ENCODE measurements around the gene MGMT. TPM values are rescaled to one million over a fixed set of nuclear protein-coding genes. Genes with fewer than 3 reads are reported as not detected.

MGMT gene
- polyA plus RNA-seq, 1 of the 3 experiments (the other 2 are of a cell fraction) = 10.8 TPM

DNA sequence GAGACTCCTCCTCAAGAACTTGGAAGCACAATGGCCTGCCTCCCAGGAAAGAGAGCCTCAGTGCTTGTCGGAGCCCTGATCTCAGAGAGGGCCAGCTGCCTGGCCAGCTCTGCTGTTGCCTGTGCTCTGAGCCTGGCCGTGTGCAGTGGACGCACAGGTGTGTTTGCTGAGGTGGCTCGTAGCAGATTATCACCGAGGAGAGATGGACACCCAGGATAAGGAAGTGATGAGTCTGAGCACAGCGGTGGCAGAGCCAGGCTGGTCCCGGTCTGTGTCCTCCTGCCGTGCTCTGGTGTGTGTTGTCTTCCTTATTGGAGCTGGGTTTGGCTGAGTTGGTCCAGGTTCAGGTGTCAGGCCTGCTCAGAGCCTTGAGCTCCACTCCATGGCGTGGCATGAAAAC lies 288.6 kb downstream of the MGMT start:
- no peaks in the 10 kb centered on the region for H3K36me3 ChIP-seq (replicated peaks in 1 of 2; ENCODE audit: control insufficient read depth in 1 of 2, insufficient read depth in 2 of 2, low read length in 1 of 2)
- no peaks in the 10 kb centered on the region; a peak in 1 of 4 replicates for H3K4me1 ChIP-seq (ENCODE audit: control insufficient read depth in 1 of 2, insufficient read depth in 2 of 2, low read depth in 1 of 2, low read length in 1 of 2)
- H3K27ac ChIP-seq (ENCODE audit: low read depth in 2 of 2, low read length in 1 of 2) = no peak overlapping the region
- H3K9me3 ChIP-seq = 0 out of 2 replicates have a peak, but pooled peaks cover 24% of the 10 kb centered on the region
- H2AFZ ChIP-seq (ENCODE audit: low read depth) = no peak overlapping the region
- no peaks in the 10 kb centered on the region for H3K27me3 ChIP-seq (ENCODE audit: insufficient read depth)
- H3K9me2 ChIP-seq = no peaks in the 10 kb centered on the region
- WGBS (ENCODE audit: low lambda C conversion rate) = 48% methylated on average over 6 of the region's 9 CpGs
- POLR2A ChIA-PET = no interaction called here
- TF ChIP-seq CHD2 (IDR thresholded peaks at IDR 0.05; ENCODE audit: low read length, partially characterized antibody) = no peak
- TF ChIP-seq, protein P1, sequence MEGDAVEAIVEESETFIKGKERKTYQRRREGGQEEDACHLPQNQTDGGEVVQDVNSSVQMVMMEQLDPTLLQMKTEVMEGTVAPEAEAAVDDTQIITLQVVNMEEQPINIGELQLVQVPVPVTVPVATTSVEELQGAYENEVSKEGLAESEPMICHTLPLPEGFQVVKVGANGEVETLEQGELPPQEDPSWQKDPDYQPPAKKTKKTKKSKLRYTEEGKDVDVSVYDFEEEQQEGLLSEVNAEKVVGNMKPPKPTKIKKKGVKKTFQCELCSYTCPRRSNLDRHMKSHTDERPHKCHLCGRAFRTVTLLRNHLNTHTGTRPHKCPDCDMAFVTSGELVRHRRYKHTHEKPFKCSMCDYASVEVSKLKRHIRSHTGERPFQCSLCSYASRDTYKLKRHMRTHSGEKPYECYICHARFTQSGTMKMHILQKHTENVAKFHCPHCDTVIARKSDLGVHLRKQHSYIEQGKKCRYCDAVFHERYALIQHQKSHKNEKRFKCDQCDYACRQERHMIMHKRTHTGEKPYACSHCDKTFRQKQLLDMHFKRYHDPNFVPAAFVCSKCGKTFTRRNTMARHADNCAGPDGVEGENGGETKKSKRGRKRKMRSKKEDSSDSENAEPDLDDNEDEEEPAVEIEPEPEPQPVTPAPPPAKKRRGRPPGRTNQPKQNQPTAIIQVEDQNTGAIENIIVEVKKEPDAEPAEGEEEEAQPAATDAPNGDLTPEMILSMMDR (IDR thresholded peaks at IDR 0.05) = no peak
- TF ChIP-seq SIN3A (IDR thresholded peaks at IDR 0.05; ENCODE audit: borderline replicate concordance, low read depth, low read length) = no peak
- no peak for TF ChIP-seq SMC3 (IDR thresholded peaks at IDR 0.05; ENCODE audit: low read depth, low read length)
- TF ChIP-seq RCOR1 (IDR thresholded peaks at IDR 0.05; ENCODE audit: low read length) = no peak
- TF ChIP-seq TEAD4 (IDR thresholded peaks at IDR 0.05; ENCODE audit: borderline replicate concordance, insufficient read depth) = no peak
- no peak for TF ChIP-seq YY1 (IDR thresholded peaks at IDR 0.05; ENCODE audit: low read depth)
- TF ChIP-seq RFX5 (IDR thresholded peaks at IDR 0.05; ENCODE audit: low read length) = no peak
- TF ChIP-seq RAD21 (IDR thresholded peaks at IDR 0.05; ENCODE audit: low read length) = no peak
- no peak for TF ChIP-seq EP300 (IDR thresholded peaks at IDR 0.05; ENCODE audit: borderline replicate concordance in 1 of 2, low read depth in 1 of 2, low read length in 1 of 2)
- no peak for TF ChIP-seq MXI1 (IDR thresholded peaks at IDR 0.05; ENCODE audit: low read depth, low read length)
- no peak for TF ChIP-seq FOXM1 (IDR thresholded peaks at IDR 0.05; ENCODE audit: low read depth)
- TF ChIP-seq RXRA (IDR thresholded peaks at IDR 0.05; ENCODE audit: borderline replicate concordance, low read depth) = no peak
- TF ChIP-seq FOSL2 (IDR thresholded peaks at IDR 0.05; ENCODE audit: borderline replicate concordance, low read depth) = no peak
- no peak for DNase-seq
- H4K20me1 ChIP-seq (ENCODE audit: insufficient read depth) = no peaks in the 10 kb centered on the region
- H3K4me2 ChIP-seq = no peak overlapping the region
- H3K79me2 ChIP-seq (ENCODE audit: insufficient read depth) = no peaks in the 10 kb centered on the region
- CTCF ChIA-PET = no interaction called here
- H3K9ac ChIP-seq = no peak overlapping the region
- H3K4me3 ChIP-seq (ENCODE audit: low read depth in 2 of 2, low read length in 1 of 2) = no peak overlapping the region
- H3F3A ChIP-seq (replicated peaks; ENCODE audit: insufficient read depth) = no peaks in the 10 kb centered on the region

- CTCF ChIA-PET = no interaction called here
- Histone ChIP-seq H4K20me1 (ENCODE audit: insufficient read depth) (no peaks in the 10 kb centered on the region), H3K4me3 (ENCODE audit: low read depth in 2 of 2, low read length in 1 of 2) (no peak overlapping the region), H3K9ac (no peak overlapping the region), H3K4me2 (no peak overlapping the region), H3K4me1 (ENCODE audit: control insufficient read depth in 1 of 2, insufficient read depth in 2 of 2, low read depth in 1 of 2, low read length in 1 of 2) (no peaks in the 10 kb centered on the region; a peak in 1 of 4 replicates), H3K36me3 (replicated peaks in 1 of 2; ENCODE audit: control insufficient read depth in 1 of 2, insufficient read depth in 2 of 2, low read length in 1 of 2) (no peaks in the 10 kb centered on the region), H3K9me2 (no peaks in the 10 kb centered on the region), H3F3A (replicated peaks; ENCODE audit: insufficient read depth) (no peaks in the 10 kb centered on the region), H3K9me3 (0 out of 2 replicates have a peak, but pooled peaks cover 10% of the 10 kb centered on the region), H2AFZ (ENCODE audit: low read depth) (no peak overlapping the region), H3K79me2 (ENCODE audit: insufficient read depth) (no peaks in the 10 kb centered on the region), H3K27me3 (ENCODE audit: insufficient read depth) (no peaks in the 10 kb centered on the region), H3K27ac (ENCODE audit: low read depth in 2 of 2, low read length in 1 of 2) (no peak overlapping the region)
- POLR2A ChIA-PET = no interaction called here
- DNase-seq = no peak
- WGBS (ENCODE audit: low lambda C conversion rate) = 58% methylated on average over 21 of the region's 21 CpGs
- TF ChIP-seq TCF12 (IDR thresholded peaks at IDR 0.05) (no peak), SIN3A (IDR thresholded peaks at IDR 0.05; ENCODE audit: borderline replicate concordance, low read depth, low read length) (no peak), TAF1 (IDR thresholded peaks at IDR 0.05; ENCODE audit: borderline replicate concordance, low read depth, low read length) (no peak), RCOR1 (IDR thresholded peaks at IDR 0.05; ENCODE audit: low read length) (no peak), RAD21 (IDR thresholded peaks at IDR 0.05; ENCODE audit: low read length) (no peak), YY1 (IDR thresholded peaks at IDR 0.05; ENCODE audit: low read depth) (no peak), GATA2 (CRISPR knock-in tag; IDR thresholded peaks at IDR 0.05) (no peak), TEAD4 (IDR thresholded peaks at IDR 0.05; ENCODE audit: borderline replicate concordance, insufficient read depth) (no peak)
- TF ChIP-seq, protein P1 (IDR thresholded peaks at IDR 0.05) = no peak
- TF ChIP-seq, protein P2, sequence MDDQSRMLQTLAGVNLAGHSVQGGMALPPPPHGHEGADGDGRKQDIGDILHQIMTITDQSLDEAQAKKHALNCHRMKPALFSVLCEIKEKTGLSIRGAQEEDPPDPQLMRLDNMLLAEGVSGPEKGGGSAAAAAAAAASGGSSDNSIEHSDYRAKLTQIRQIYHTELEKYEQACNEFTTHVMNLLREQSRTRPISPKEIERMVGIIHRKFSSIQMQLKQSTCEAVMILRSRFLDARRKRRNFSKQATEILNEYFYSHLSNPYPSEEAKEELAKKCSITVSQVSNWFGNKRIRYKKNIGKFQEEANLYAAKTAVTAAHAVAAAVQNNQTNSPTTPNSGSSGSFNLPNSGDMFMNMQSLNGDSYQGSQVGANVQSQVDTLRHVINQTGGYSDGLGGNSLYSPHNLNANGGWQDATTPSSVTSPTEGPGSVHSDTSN (IDR thresholded peaks at IDR 0.05) = no peak
- TF ChIP-seq, protein P3, sequence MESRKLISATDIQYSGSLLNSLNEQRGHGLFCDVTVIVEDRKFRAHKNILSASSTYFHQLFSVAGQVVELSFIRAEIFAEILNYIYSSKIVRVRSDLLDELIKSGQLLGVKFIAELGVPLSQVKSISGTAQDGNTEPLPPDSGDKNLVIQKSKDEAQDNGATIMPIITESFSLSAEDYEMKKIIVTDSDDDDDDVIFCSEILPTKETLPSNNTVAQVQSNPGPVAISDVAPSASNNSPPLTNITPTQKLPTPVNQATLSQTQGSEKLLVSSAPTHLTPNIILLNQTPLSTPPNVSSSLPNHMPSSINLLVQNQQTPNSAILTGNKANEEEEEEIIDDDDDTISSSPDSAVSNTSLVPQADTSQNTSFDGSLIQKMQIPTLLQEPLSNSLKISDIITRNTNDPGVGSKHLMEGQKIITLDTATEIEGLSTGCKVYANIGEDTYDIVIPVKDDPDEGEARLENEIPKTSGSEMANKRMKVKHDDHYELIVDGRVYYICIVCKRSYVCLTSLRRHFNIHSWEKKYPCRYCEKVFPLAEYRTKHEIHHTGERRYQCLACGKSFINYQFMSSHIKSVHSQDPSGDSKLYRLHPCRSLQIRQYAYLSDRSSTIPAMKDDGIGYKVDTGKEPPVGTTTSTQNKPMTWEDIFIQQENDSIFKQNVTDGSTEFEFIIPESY (IDR thresholded peaks at IDR 0.05; ENCODE audit: borderline replicate concordance, low read depth) = no peak
These were observed 290.2 kb downstream of the MGMT start for GRCh38 chr10:129756912-129757901.

All from SK-N-SH (cell line).